Measurements from ENCODE around the gene OSGEP.

OSGEP gene

GRCh38 chr14:20397511-20397910 lies 57.1 kb downstream of the OSGEP start:
- CTCF ChIA-PET: interaction anchor here (0.6 to 2.8 kb wide), 3 partner anchors 17 to 598 kb away, joined by 3 to 10 read pairs (median 4); no protein-coding TSS in a partner anchor
- no peaks in the 10 kb centered on the region for H3K9me3 ChIP-seq (ENCODE audit: control insufficient read depth, insufficient read depth, low read depth, low read length)
- no peak overlapping the region for H3K4me3 ChIP-seq (ENCODE audit: low read depth, low read length)
- peaks cover 44 to 48% of the 10 kb centered on the region in 2 experiments for H3K36me3 ChIP-seq (ENCODE audit: control insufficient read depth in 2 of 2, insufficient read depth in 1 of 2, low read length in 2 of 2)
- no peak overlapping the region for H3K27ac ChIP-seq (ENCODE audit: extremely low read depth, low read depth, low read length)
- H3K4me1 ChIP-seq (ENCODE audit: control insufficient read depth, insufficient read depth, low read length): no peaks in the 10 kb centered on the region
- POLR2A ChIA-PET: no interaction called here
- no peak for TF ChIP-seq KLF8 (tag by site-specific recombination; IDR thresholded peaks at IDR 0.05)
- TF ChIP-seq ZBTB6 (tag by site-specific recombination; IDR thresholded peaks at IDR 0.05): no peak
- no peak for TF ChIP-seq ZBTB44 (tag by site-specific recombination; IDR thresholded peaks at IDR 0.05)
- no peak for TF ChIP-seq ZNF626 (tag by site-specific recombination; IDR thresholded peaks at IDR 0.05)
- no peak for TF ChIP-seq ZNF350 (tag by site-specific recombination; IDR thresholded peaks at IDR 0.05)
- TF ChIP-seq ZNF2 (tag by site-specific recombination; IDR thresholded peaks at IDR 0.05): no peak
- no peak for TF ChIP-seq ZNF140 (tag by site-specific recombination; IDR thresholded peaks at IDR 0.05)
- no peak for TF ChIP-seq ZNF704 (tag by site-specific recombination; IDR thresholded peaks at IDR 0.05)
- no peak for TF ChIP-seq ZNF776 (tag by site-specific recombination; IDR thresholded peaks at IDR 0.05; ENCODE audit: borderline replicate concordance)
- no peak for TF ChIP-seq ZNF311 (tag by site-specific recombination; IDR thresholded peaks at IDR 0.05; ENCODE audit: borderline replicate concordance)
- no peak for TF ChIP-seq INSM2 (tag by site-specific recombination; IDR thresholded peaks at IDR 0.05)
- no peak for TF ChIP-seq ZNF112 (tag by site-specific recombination; IDR thresholded peaks at IDR 0.05)
- TF ChIP-seq ZNF585B (tag by site-specific recombination; IDR thresholded peaks at IDR 0.05): no peak
- TF ChIP-seq MEIS1 (CRISPR knock-in tag; IDR thresholded peaks at IDR 0.05; ENCODE audit: borderline replicate concordance): no peak
- no peak for TF ChIP-seq ZFHX2 (tag by site-specific recombination; conservative IDR thresholded peaks at IDR 0.05)
- no peak for TF ChIP-seq ZBTB11 (tag by site-specific recombination; conservative IDR thresholded peaks at IDR 0.05; ENCODE audit: low read depth)
- TF ChIP-seq ZNF654 (tag by site-specific recombination; IDR thresholded peaks at IDR 0.05; ENCODE audit: low read depth): no peak
- TF ChIP-seq ZSCAN18 (tag by site-specific recombination; IDR thresholded peaks at IDR 0.05): no peak
